Dermis microvascular lymphatic vessel endothelial cell (primary cell): ENCODE measurements around the gene KMT2B. TPM values are rescaled to one million over a fixed set of nuclear protein-coding genes. Genes with fewer than 3 reads are reported as not detected.
"Not testable (repeated sequence)": the region's sequence is repeated elsewhere in the genome, so short reads cannot be mapped to it uniquely, and the experiment has no call there.

Experiments used
- DNase-seq, 2 donors: peaks; one replicate each; pipeline versions ENCODE4 v3.0.0 to v3.0.0-alpha.2; 2010; ENCODE audit warnings: low read depth in 2 of 2
- total RNA-seq: library from RNA; depleted of rRNA; stranded (reverse); fragments of >200 nt; gene quantifications from 2 replicates; pipeline ENCODE4 v1.2.1, GENCODE V29; 2014

The KMT2B gene
- total RNA-seq, 1 donor from 2014 or later, result 2.3 TPM

GRCh38 chr19:35712567-35713505 lies 5.0 kb upstream of the KMT2B start:
- DNase-seq, result no peak

- no peak for DNase-seq
These were observed 4.3 kb upstream of the KMT2B start for GRCh38 chr19:35713506-35713850.

- DNase-seq, result no peak
These were observed 3.8 kb upstream of the KMT2B start for GRCh38 chr19:35713904-35714495.

- no peak for DNase-seq
These were observed 3.0 kb upstream of the KMT2B start for GRCh38 chr19:35714601-35715354.

- no peak for DNase-seq
These were observed 2.4 kb upstream of the KMT2B start for GRCh38 chr19:35715355-35715809.

- peak in 1 of 2 donors; percentile 45 for DNase-seq
These were observed 1.6 kb upstream of the KMT2B start for GRCh38 chr19:35715981-35716800.

GRCh38 chr19:35716801-35717664 lies 770 bp upstream of the KMT2B start:
- DNase-seq, result peak; percentile 90 to 97

- peak in 1 of 2 donors; percentile 37 for DNase-seq
These were observed 690 bp downstream of the KMT2B start for GRCh38 chr19:35718345-35719041.

GRCh38 chr19:35719402-35720162 lies 1.8 kb downstream of the KMT2B start:
- DNase-seq, result no peak

GRCh38 chr19:35720163-35720524 lies 2.3 kb downstream of the KMT2B start:
- no peak for DNase-seq

GRCh38 chr19:35720648-35721047 lies 2.8 kb downstream of the KMT2B start:
- DNase-seq, result no peak

- no peak for DNase-seq
These were observed 3.6 kb downstream of the KMT2B start for GRCh38 chr19:35721374-35721773.

GRCh38 chr19:35722461-35722860 lies 4.7 kb downstream of the KMT2B start:
- DNase-seq, result no peak

- no peak for DNase-seq
These were observed 5.1 kb downstream of the KMT2B start for GRCh38 chr19:35722897-35723296.

- no peak for DNase-seq
These were observed 5.9 kb downstream of the KMT2B start for GRCh38 chr19:35723671-35724070.

- DNase-seq, result not testable (repeated sequence)
These were observed 6.3 kb downstream of the KMT2B start for GRCh38 chr19:35724132-35724531.

GRCh38 chr19:35724560-35724959 lies 6.8 kb downstream of the KMT2B start:
- no peak for DNase-seq

GRCh38 chr19:35725216-35725861 lies 7.5 kb downstream of the KMT2B start:
- no peak for DNase-seq
